Thyroid gland (tissue), 4 donors: Measurements from ENCODE around the gene ARID3A.

Experiments
- CTCF ChIP-seq, 6 experiments: fragments of 200-600 bp in 3 of 6; fragments of 450-650 bp in 3 of 6; sonication (generic) in 3 of 6; IDR thresholded peaks; one replicate each; pipeline ENCODE4 v1.5.1; 2016 to 2019; ENCODE audit warnings: antibody characterized with exemption in 6 of 6, mild to moderate bottlenecking in 2 of 6, inconsistent platforms in 1 of 6, moderate library complexity in 1 of 6
- POLR2A ChIP-seq, 2 donors: fragments of 450-650 bp; IDR thresholded peaks; one replicate each; pipeline ENCODE4 v1.6.1; 2017; ENCODE audit warnings: antibody characterized with exemption in 2 of 2, mild to moderate bottlenecking in 2 of 2, moderate library complexity in 1 of 2

DNA sequence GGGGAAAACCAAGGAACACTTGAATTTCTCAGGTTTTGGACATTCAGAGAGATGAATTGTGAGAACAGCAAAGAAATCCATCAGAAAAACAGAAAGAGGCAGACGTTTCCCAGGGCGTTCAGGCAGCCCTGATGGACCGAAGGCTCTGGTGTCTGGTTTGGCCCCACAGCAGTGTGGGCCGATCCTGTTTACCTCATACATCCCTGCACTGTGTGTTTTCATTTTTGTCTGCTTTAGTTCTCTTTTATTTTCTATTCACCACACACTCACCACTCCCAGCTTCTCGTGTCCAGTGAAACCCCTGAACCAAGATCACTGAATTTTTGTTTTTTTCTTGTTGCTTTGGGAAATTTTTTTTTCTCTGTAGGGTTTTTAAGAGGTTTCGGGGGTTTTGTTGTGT, 46.4 kb downstream of the ARID3A start:
- TF ChIP-seq CTCF (IDR thresholded peaks at IDR 0.05) = no peak
- TF ChIP-seq POLR2A (IDR thresholded peaks at IDR 0.05) = no peak
